GM21723 (cell line): ENCODE results near the gene PFKL.
"Not testable (repeated sequence)": the region's sequence is repeated elsewhere in the genome, so short reads cannot be mapped to it uniquely, and the experiment has no call there.

ENCODE experiments used
- ATAC-seq: cut with Tn5 transposase; IDR thresholded peaks from one replicate; pipeline ENCODE4 v1.9.1; 2021; ENCODE audit warnings: mild to moderate bottlenecking, moderate library complexity; ENCODE audit not compliant: unreplicated experiment

Gene PFKL

GRCh38 chr21:44337941-44338895, 38.4 kb downstream of the PFKL start:
- ATAC-seq, result no peak

GRCh38 chr21:44338971-44339910, 39.4 kb downstream of the PFKL start, which contains the start of gene CFAP410:
Gene CFAP410 (minus strand): TSS chr21:44339390. CDS start chr21:44339194, 196 bp downstream.
- peak; percentile 86 for ATAC-seq

- not testable (repeated sequence) for ATAC-seq
These were observed 42.0 kb downstream of the PFKL start for GRCh38 chr21:44341726-44342458.

GRCh38 chr21:44342981-44343380, 43.1 kb downstream of the PFKL start:
- ATAC-seq, result not testable (repeated sequence)

- ATAC-seq, result no peak
These were observed 44.8 kb downstream of the PFKL start for GRCh38 chr21:44344541-44345183.

GRCh38 chr21:44345495-44345894, 45.6 kb downstream of the PFKL start:
- ATAC-seq, result no peak

- ATAC-seq, result no peak
These were observed 48.1 kb downstream of the PFKL start for GRCh38 chr21:44347911-44348451.

GRCh38 chr21:44348861-44349260, 49.0 kb downstream of the PFKL start:
- no peak for ATAC-seq

- no peak for ATAC-seq
These were observed 49.6 kb downstream of the PFKL start for GRCh38 chr21:44349416-44349846.

GRCh38 chr21:44349847-44350772, 50.3 kb downstream of the PFKL start:
- ATAC-seq, result no peak

GRCh38 chr21:44350773-44351481, 51.1 kb downstream of the PFKL start:
- ATAC-seq, result no peak

GRCh38 chr21:44351535-44352252, 51.8 kb downstream of the PFKL start:
- no peak for ATAC-seq

- ATAC-seq, result no peak
These were observed 52.5 kb downstream of the PFKL start for GRCh38 chr21:44352253-44352860.

GRCh38 chr21:44353191-44353970, 53.5 kb downstream of the PFKL start, which contains the start of gene TRPM2:
Gene TRPM2 (plus strand): TSS chr21:44353621. CDS start chr21:44353701, 80 bp downstream.
- peak; percentile 52 for ATAC-seq

- ATAC-seq, result no peak
These were observed 54.1 kb downstream of the PFKL start for GRCh38 chr21:44354001-44354405.
